ENCODE data around the gene PDE6C. TPM values are rescaled to one million over a fixed set of nuclear protein-coding genes. Genes with fewer than 3 reads are reported as not detected.

The PDE6C gene
- total RNA-seq: not detected

- ATAC-seq (ENCODE audit: insufficient number of reproducible peaks, low FRiP score, low read depth): no peak
- no peaks in the 10 kb centered on the region for H3K4me1 ChIP-seq (ENCODE audit: control insufficient read depth in 1 of 2, low read depth in 2 of 2)
- no peak within 1 kb of the TSS for H3K4me3 ChIP-seq
- no peaks in the 10 kb centered on the region for H3K27me3 ChIP-seq (replicated peaks; ENCODE audit: insufficient read depth)
- no peaks in the 10 kb centered on the region for H3K9me3 ChIP-seq
- no peak for DNase-seq (ENCODE audit: low spot score)
- H3K36me3 ChIP-seq: no peaks in the 10 kb centered on the region
- no peak within 1 kb of the TSS for H3K27ac ChIP-seq
- TF ChIP-seq, protein P1, sequence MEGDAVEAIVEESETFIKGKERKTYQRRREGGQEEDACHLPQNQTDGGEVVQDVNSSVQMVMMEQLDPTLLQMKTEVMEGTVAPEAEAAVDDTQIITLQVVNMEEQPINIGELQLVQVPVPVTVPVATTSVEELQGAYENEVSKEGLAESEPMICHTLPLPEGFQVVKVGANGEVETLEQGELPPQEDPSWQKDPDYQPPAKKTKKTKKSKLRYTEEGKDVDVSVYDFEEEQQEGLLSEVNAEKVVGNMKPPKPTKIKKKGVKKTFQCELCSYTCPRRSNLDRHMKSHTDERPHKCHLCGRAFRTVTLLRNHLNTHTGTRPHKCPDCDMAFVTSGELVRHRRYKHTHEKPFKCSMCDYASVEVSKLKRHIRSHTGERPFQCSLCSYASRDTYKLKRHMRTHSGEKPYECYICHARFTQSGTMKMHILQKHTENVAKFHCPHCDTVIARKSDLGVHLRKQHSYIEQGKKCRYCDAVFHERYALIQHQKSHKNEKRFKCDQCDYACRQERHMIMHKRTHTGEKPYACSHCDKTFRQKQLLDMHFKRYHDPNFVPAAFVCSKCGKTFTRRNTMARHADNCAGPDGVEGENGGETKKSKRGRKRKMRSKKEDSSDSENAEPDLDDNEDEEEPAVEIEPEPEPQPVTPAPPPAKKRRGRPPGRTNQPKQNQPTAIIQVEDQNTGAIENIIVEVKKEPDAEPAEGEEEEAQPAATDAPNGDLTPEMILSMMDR (IDR thresholded peaks at IDR 0.05): no peak
Observed at GRCh38 chr10:93612311-93612710, at the start of gene PDE6C. Gene PDE6C, plus strand, starts transcription at chr10:93612537. Its CDS starts 189 bp downstream, at chr10:93612726.

DNA sequence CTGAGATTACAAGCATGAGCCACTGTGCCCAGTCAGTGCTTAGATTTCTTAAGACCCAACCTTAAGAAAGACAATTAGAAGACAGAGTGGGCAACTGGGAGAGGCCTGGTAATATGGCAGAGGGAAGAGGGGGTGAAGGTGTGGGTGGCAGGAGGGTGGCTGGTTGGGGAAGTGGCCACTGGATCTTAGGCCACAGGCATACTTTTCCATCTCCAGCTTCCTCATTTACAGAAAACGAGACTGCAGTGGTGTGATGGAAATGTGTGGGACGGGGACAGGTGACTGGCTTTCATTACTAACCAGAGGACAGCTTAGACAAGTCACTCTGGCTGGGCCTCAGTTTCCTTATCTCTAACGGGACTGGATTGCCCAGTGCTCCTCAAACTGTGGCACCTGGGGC, 46.9 kb upstream of the PDE6C start:
- peaks cover 7 to 20% of the 10 kb centered on the region in 2 donors for H3K4me1 ChIP-seq (ENCODE audit: control insufficient read depth in 1 of 2, low read depth in 2 of 2)
- DNase-seq (ENCODE audit: low spot score) (no peak), ATAC-seq (ENCODE audit: insufficient number of reproducible peaks, low FRiP score, low read depth) (no peak)
- no peaks in the 10 kb centered on the region for H3K9me3 ChIP-seq
- no peaks in the 10 kb centered on the region for H3K36me3 ChIP-seq
- H3K27ac ChIP-seq: no peak overlapping the region
- H3K4me3 ChIP-seq: no peak overlapping the region
- peaks cover 7% of the 10 kb centered on the region for H3K27me3 ChIP-seq (replicated peaks; ENCODE audit: insufficient read depth)
- TF ChIP-seq, protein P1 (IDR thresholded peaks at IDR 0.05): no peak

- no peak within 1 kb of the TSS for H3K27ac ChIP-seq
- DNase-seq (ENCODE audit: low spot score) (no peak), ATAC-seq (ENCODE audit: insufficient number of reproducible peaks, low FRiP score, low read depth) (no peak)
- TF ChIP-seq, protein P1 (IDR thresholded peaks at IDR 0.05): no peak
- H3K4me1 ChIP-seq (ENCODE audit: control insufficient read depth in 1 of 2, low read depth in 2 of 2): peaks cover 7 to 20% of the 10 kb centered on the region in 2 donors
- peaks cover 7% of the 10 kb centered on the region for H3K27me3 ChIP-seq (replicated peaks; ENCODE audit: insufficient read depth)
- H3K9me3 ChIP-seq: no peaks in the 10 kb centered on the region
- no peaks in the 10 kb centered on the region for H3K36me3 ChIP-seq
- H3K4me3 ChIP-seq: peak within 1 kb of the TSS; percentile 66
Observed at GRCh38 chr10:93566435-93567276, 45.7 kb upstream of the PDE6C start, which contains the start of gene FFAR4. Gene FFAR4, plus strand, starts transcription at chr10:93566665. Its CDS starts 56 bp downstream, at chr10:93566721.

DNA sequence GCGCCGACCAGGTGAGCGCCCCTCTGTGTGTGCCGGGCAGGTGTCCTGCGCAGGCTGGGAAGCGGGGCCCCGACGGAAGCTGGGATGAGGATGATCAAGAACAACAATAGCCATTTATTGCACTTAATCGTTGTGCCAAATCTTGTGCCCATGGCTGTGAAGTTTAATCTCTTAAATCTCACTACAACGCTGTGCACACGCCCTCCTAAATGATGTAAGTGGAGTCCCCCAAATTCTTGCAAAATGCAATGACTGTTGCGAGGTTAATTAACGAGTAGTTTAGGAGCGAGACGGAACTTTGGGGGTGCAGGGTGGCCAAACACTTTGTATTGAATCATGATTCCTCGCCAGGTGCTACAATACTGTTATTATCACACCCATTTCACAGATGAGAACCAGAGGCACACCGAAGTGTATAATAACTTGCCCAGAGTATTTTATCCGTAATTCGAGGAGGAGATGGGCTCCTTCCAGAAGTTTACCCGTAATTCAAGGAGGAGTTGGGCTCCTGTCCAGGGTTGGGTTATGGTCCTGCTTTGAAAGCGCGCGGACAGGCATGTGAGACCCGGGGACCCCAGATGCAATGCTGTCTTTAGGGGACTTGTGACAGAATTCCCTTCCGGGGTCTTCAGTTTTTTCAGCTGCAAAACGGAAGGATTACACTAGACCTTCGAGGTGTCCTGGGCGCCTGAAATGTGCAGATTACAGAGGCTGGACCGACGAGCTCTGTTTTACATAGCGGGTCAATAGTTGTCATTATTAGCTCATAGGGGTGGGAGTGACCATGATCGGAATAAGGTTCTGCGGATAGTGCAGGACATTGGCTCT, 44.8 kb upstream of the PDE6C start:
- peaks cover 7% of the 10 kb centered on the region for H3K27me3 ChIP-seq (replicated peaks; ENCODE audit: insufficient read depth)
- H3K27ac ChIP-seq: no peak overlapping the region
- DNase-seq (ENCODE audit: low spot score) (no peak), ATAC-seq (ENCODE audit: insufficient number of reproducible peaks, low FRiP score, low read depth) (no peak)
- H3K36me3 ChIP-seq: no peaks in the 10 kb centered on the region
- TF ChIP-seq, protein P1 (IDR thresholded peaks at IDR 0.05): no peak
- no peaks in the 10 kb centered on the region for H3K9me3 ChIP-seq
- peak overlapping the region; percentile 66 for H3K4me3 ChIP-seq
- H3K4me1 ChIP-seq (ENCODE audit: control insufficient read depth in 1 of 2, low read depth in 2 of 2): peaks cover 7 to 20% of the 10 kb centered on the region in 2 donors

- Histone ChIP-seq H3K4me1 (ENCODE audit: control insufficient read depth in 1 of 2, low read depth in 2 of 2) (peaks cover 7 to 20% of the 10 kb centered on the region in 2 donors), H3K27ac (no peak overlapping the region), H3K36me3 (no peaks in the 10 kb centered on the region), H3K27me3 (replicated peaks; ENCODE audit: insufficient read depth) (peaks cover 7% of the 10 kb centered on the region), H3K4me3 (peak overlapping the region; percentile 66), H3K9me3 (no peaks in the 10 kb centered on the region)
- DNase-seq (ENCODE audit: low spot score): no peak
- ATAC-seq (ENCODE audit: insufficient number of reproducible peaks, low FRiP score, low read depth): no peak
- TF ChIP-seq, protein P1 (IDR thresholded peaks at IDR 0.05): no peak
Observed at GRCh38 chr10:93568105-93568390, 44.3 kb upstream of the PDE6C start.

All from thoracic aorta (tissue), 2 donors.